Stimulated activated CD8-positive, alpha-beta memory T cell treated with anti-CD3 and anti-CD28 coated beads, Interleukin-12 subunit alpha, Interleukin-12 subunit beta, amount 100 ng/mL, for 1 hour (primary cell): ENCODE measurements around the gene LRP5.

Experiments used
- DNase-seq: peaks from one replicate; pipeline ENCODE4 v3.0.0-alpha.2; 2020; ENCODE audit warnings: low read depth

The LRP5 gene

GRCh38 chr11:68312117-68312779 is at the start of gene LRP5:
Gene LRP5, plus strand, starts transcription at chr11:68312591. Its CDS starts 124 bp downstream, at chr11:68312715.
- DNase-seq = no peak

- DNase-seq = no peak
Observed at GRCh38 chr11:68263444-68264035, 48.9 kb upstream of the LRP5 start.

- no peak for DNase-seq
Observed at GRCh38 chr11:68264244-68264643, 48.1 kb upstream of the LRP5 start.

GRCh38 chr11:68264741-68265540 is 47.5 kb upstream of the LRP5 start:
- DNase-seq = no peak

- DNase-seq = no peak
Observed at GRCh38 chr11:68266121-68266891, 46.1 kb upstream of the LRP5 start.

- no peak for DNase-seq
Observed at GRCh38 chr11:68266936-68267880, 45.2 kb upstream of the LRP5 start.

- DNase-seq = no peak
Observed at GRCh38 chr11:68267881-68268240, 44.5 kb upstream of the LRP5 start.

- DNase-seq = no peak
Observed at GRCh38 chr11:68269414-68270081, 42.8 kb upstream of the LRP5 start.

GRCh38 chr11:68270196-68271022 is 42.0 kb upstream of the LRP5 start:
- DNase-seq = no peak

GRCh38 chr11:68271023-68271780 is 41.2 kb upstream of the LRP5 start:
- peak; percentile 27 for DNase-seq

GRCh38 chr11:68271781-68272608 is 40.4 kb upstream of the LRP5 start, which contains the start of gene C11orf24:
Gene C11orf24, minus strand, starts transcription at chr11:68271973. Its CDS starts 8,206 bp downstream, at chr11:68263767.
- peak; percentile 88 for DNase-seq

- DNase-seq = no peak
Observed at GRCh38 chr11:68273026-68273738, 39.2 kb upstream of the LRP5 start.

GRCh38 chr11:68274306-68274705 is 38.1 kb upstream of the LRP5 start:
- DNase-seq = no peak

GRCh38 chr11:68275721-68276507 is 36.5 kb upstream of the LRP5 start:
- no peak for DNase-seq

GRCh38 chr11:68276861-68277260 is 35.5 kb upstream of the LRP5 start:
- no peak for DNase-seq

GRCh38 chr11:68279676-68280075 is 32.7 kb upstream of the LRP5 start:
- DNase-seq = no peak
